PC-3 (cell line): ENCODE measurements around the gene HOXC13. TPM values are rescaled to one million over a fixed set of nuclear protein-coding genes. Genes with fewer than 3 reads are reported as not detected.

Experiments used
- ATAC-seq: fragments of 200-7000 bp; cut with Tn5 transposase; 2 replicates; pipeline ENCODE4 v1.9.1; 2020; ENCODE audit warnings: mild to moderate bottlenecking, moderate library complexity
- BruUV-seq: library from RNA; stranded (reverse); fragments of 400-500 nt; replicated peaks from 2 replicates; lab custom pipeline; 2021; lab: Mats Ljungman, UMichigan
- CTCF ChIA-PET: fragments of 300-600 bp; sonication (Branson Sonifier 250); formaldehyde crosslinking; loops from one replicate; lab custom pipeline; 2022; ENCODE audit warnings: antibody characterized with exemption; lab: Charles Lee
- POLR2A ChIA-PET: fragments of 300-600 bp; sonication (Branson Sonifier 250); formaldehyde crosslinking; loops from one replicate; lab custom pipeline; 2022; ENCODE audit warnings: antibody characterized with exemption; ENCODE audit not compliant: unreplicated experiment; lab: Charles Lee
- DNase-seq: peaks from one replicate; pipeline ENCODE4 v3.0.0-alpha.2; 2015
- H2AFZ ChIP-seq: fragments of 300-600 bp; sonication (generic); 2 replicates; pipeline ENCODE4 v1.6.0; 2016; ENCODE audit warnings: antibody characterized with exemption, low read length
- H3F3A ChIP-seq: fragments of 300-600 bp; sonication (generic); one replicate; pipeline ENCODE4 v1.6.0; 2017; ENCODE audit warnings: antibody characterized with exemption, low read length, control low read depth, mild to moderate bottlenecking; ENCODE audit not compliant: unreplicated experiment
- H3K27ac ChIP-seq: fragments of 300-600 bp; sonication (generic); 2 replicates; pipeline ENCODE4 v1.5.1; 2016; ENCODE audit warnings: mild to moderate bottlenecking, low read length
- H3K27me3 ChIP-seq: fragments of 300-600 bp; sonication (generic); 2 replicates; pipeline ENCODE4 v1.6.1; 2016; ENCODE audit warnings: low read length, mixed read lengths
- H3K36me3 ChIP-seq: fragments of 300-600 bp; sonication (generic); 2 replicates; pipeline ENCODE4 v1.6.1; 2016; ENCODE audit warnings: low read depth, mixed run types, low read length, mixed read lengths
- H3K4me1 ChIP-seq: fragments of 300-600 bp; sonication (generic); 2 replicates; pipeline ENCODE4 v1.5.1; 2016; ENCODE audit warnings: low read length; ENCODE audit not compliant: insufficient read depth
- H3K4me2 ChIP-seq: fragments of 300-600 bp; sonication (generic); 2 replicates; pipeline ENCODE4 v1.6.0; 2016; ENCODE audit warnings: low read length
- H3K4me3 ChIP-seq: fragments of 300-600 bp; sonication (generic); 2 replicates; pipeline ENCODE4 v1.5.1; 2016; ENCODE audit warnings: mild to moderate bottlenecking, low read length, mixed read lengths
- H3K79me2 ChIP-seq: fragments of 300-600 bp; sonication (generic); 2 replicates; pipeline ENCODE4 v1.6.1; 2017; ENCODE audit warnings: low read length, mixed read lengths
- H3K9ac ChIP-seq: fragments of 300-600 bp; sonication (generic); 2 replicates; pipeline ENCODE4 v1.6.0; 2016; ENCODE audit warnings: mild to moderate bottlenecking, low read length
- H3K9me2 ChIP-seq: fragments of 300-600 bp; sonication (generic); replicated peaks from 2 replicates; pipeline ENCODE4 v1.6.1; 2016; ENCODE audit warnings: mixed run types, low read length, mixed read lengths
- H3K9me3 ChIP-seq: fragments of 300-600 bp; sonication (generic); 2 replicates; pipeline ENCODE4 v1.6.1; 2016; ENCODE audit warnings: low read length, mixed read lengths
- H4K20me1 ChIP-seq: fragments of 300-600 bp; sonication (generic); 2 replicates; pipeline ENCODE4 v1.6.1; 2016; ENCODE audit warnings: low read length, mixed read lengths
- CTCF ChIP-seq: fragments of 300-600 bp; sonication (generic); conservative IDR thresholded peaks from 2 replicates; pipeline ENCODE4 v1.5.1; 2017; ENCODE audit warnings: antibody characterized with exemption, low read depth, mild to moderate bottlenecking, low read length
- EZH2 ChIP-seq: fragments of 300-600 bp; sonication (generic); IDR thresholded peaks from one replicate; pipeline ENCODE4 v1.6.1; 2017; ENCODE audit warnings: antibody characterized with exemption, mild to moderate bottlenecking, low read length; ENCODE audit not compliant: unreplicated experiment
- EZH2phosphoT487 ChIP-seq: fragments of 300-600 bp; sonication (generic); IDR thresholded peaks from 2 replicates; pipeline ENCODE4 v1.6.1; 2018; ENCODE audit warnings: mild to moderate bottlenecking, antibody characterized with exemption, low read length, borderline replicate concordance
- intact Hi-C: fragments of 100-400 bp; cut with micrococcal nuclease; formaldehyde crosslinking; loops from 2 replicates; pipeline ENCODE4 v1.9.0; 2023
- total RNA-seq: library from RNA; depleted of rRNA; stranded (reverse); fragments of >200 nt; gene quantifications from 2 replicates; pipeline ENCODE4 v1.2.3, GENCODE V29; 2014

Gene HOXC13
- total RNA-seq, 1 experiment from 2014 or later: 9.0 TPM

GRCh38 chr12:53990311-53991076 lies 51.9 kb downstream of the HOXC13 start:
- no peaks in the 10 kb centered on the region for H4K20me1 ChIP-seq
- H3K27ac ChIP-seq: 0 out of 2 replicates have a peak overlapping the region, but pooled peaks have one; percentile 6
- no peaks in the 10 kb centered on the region for H3K27me3 ChIP-seq
- no peak for TF ChIP-seq EZH2phosphoT487
- no peak for TF ChIP-seq EZH2
- no peak for TF ChIP-seq CTCF
- H3K9ac ChIP-seq: peak overlapping the region; percentile 16; the same call in 1 of the 2 replicates
- intact Hi-C loops: no loop called here
- no peaks in the 10 kb centered on the region for H3K9me2 ChIP-seq
- H3K9me3 ChIP-seq: no peaks in the 10 kb centered on the region
- CTCF ChIA-PET: interaction anchor here (0.5 to 0.6 kb wide), 5 partner anchors 9 to 208 kb away, joined by 3 to 6 read pairs (median 4); partner anchors contain the start of gene HOXC8
- ATAC-seq (peak; percentile 36), DNase-seq (peak; percentile 67)
- peak overlapping the region; percentile 92 for H2AFZ ChIP-seq
- no TSS peak for BruUV-seq
- POLR2A ChIA-PET: interaction anchor here (0.5 to 1.0 kb wide), 4 partner anchors 18 to 429 kb away, joined by 3 to 31 read pairs (median 4); partner anchors contain the start of gene HOXC8
- H3K36me3 ChIP-seq: no peaks in the 10 kb centered on the region
- H3K79me2 ChIP-seq: peaks cover 49% of the 10 kb centered on the region
- H3K4me2 ChIP-seq: peak overlapping the region; percentile 96
- no peaks in the 10 kb centered on the region for H3F3A ChIP-seq
- H3K4me3 ChIP-seq: peak overlapping the region; percentile 74
- H3K4me1 ChIP-seq: peaks cover 49% of the 10 kb centered on the region

- Histone ChIP-seq H3K27ac (no peak overlapping the region), H3K4me3 (peak overlapping the region; percentile 74), H3K4me1 (peaks cover 49% of the 10 kb centered on the region), H2AFZ (peak overlapping the region; percentile 92), H3K79me2 (peaks cover 55% of the 10 kb centered on the region), H3K27me3 (no peaks in the 10 kb centered on the region), H4K20me1 (no peaks in the 10 kb centered on the region), H3K9me3 (no peaks in the 10 kb centered on the region), H3F3A (no peaks in the 10 kb centered on the region), H3K4me2 (peak overlapping the region; percentile 96), H3K9ac (peak overlapping the region; percentile 16; the same call in 1 of the 2 replicates), H3K9me2 (no peaks in the 10 kb centered on the region), H3K36me3 (no peaks in the 10 kb centered on the region)
- no TSS peak for BruUV-seq
- CTCF ChIA-PET: interaction anchor here (0.6 kb wide), 2 partner anchors 187 to 670 kb away, joined by 3 read pairs; partner anchors contain the start of gene AAAS
- intact Hi-C loops: no loop called here
- no peak for TF ChIP-seq CTCF
- ATAC-seq (peak; percentile 45), DNase-seq (peak; percentile 71)
- POLR2A ChIA-PET: interaction anchor here (0.5 to 1.0 kb wide), 2 partner anchors 18 to 26 kb away, joined by 3 to 31 read pairs; partner anchors contain the start of gene HOXC8
Observed at GRCh38 chr12:53991077-53991460, 52.4 kb downstream of the HOXC13 start.
